Hindlimb muscle (tissue), 1 donor: ENCODE measurements around the gene SLC10A7. TPM values are rescaled to one million over a fixed set of nuclear protein-coding genes. Genes with fewer than 3 reads are reported as not detected.

ENCODE experiments used
- DNase-seq: peaks from one replicate; pipeline ENCODE4 v3.0.0-alpha.2; 2013
- polyA plus RNA-seq: library from polyadenylated mRNA; unstranded; fragments of 120-200 nt; gene quantifications from one replicate; pipeline ENCODE4 v1.2.1, GENCODE V29; 2013; ENCODE audit not compliant: insufficient read length

SLC10A7 gene, protein sequence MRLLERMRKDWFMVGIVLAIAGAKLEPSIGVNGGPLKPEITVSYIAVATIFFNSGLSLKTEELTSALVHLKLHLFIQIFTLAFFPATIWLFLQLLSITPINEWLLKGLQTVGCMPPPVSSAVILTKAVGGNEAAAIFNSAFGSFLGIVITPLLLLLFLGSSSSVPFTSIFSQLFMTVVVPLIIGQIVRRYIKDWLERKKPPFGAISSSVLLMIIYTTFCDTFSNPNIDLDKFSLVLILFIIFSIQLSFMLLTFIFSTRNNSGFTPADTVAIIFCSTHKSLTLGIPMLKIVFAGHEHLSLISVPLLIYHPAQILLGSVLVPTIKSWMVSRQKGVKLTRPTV
- 7.1 TPM for polyA plus RNA-seq

GRCh38 chr4:146521541-146522097 lies at the start of gene SLC10A7:
SLC10A7 (minus strand) TSS chr4:146521940; CDS start chr4:146521717, 223 bp downstream.
- DNase-seq: peak; percentile 83

GRCh38 chr4:146567396-146567795 lies 45.7 kb upstream of the SLC10A7 start:
- no peak for DNase-seq

DNA sequence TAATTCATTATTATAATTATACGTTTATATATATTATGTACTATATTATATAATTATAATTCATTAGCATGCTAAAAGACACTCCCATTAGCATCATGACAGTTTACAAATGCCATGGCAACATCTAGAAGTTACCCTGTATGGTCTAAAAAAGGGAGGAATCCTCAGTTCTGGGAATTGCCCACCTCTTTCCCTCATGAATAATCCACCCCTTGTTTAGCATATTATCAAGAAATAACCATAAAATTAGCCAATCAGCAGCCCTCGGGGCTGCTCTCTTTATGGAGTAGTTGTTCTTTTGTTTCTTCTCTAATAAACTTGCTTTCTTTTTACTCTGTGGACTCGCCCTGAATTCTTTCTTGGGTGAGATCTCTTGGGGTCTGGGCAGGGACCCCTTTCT lies 42.8 kb upstream of the SLC10A7 start:
- DNase-seq: no peak

- DNase-seq: no peak
Observed at GRCh38 chr4:146550161-146550560, 28.4 kb upstream of the SLC10A7 start.

- no peak for DNase-seq
Observed at GRCh38 chr4:146548443-146548842, 26.7 kb upstream of the SLC10A7 start.

- no peak for DNase-seq
Observed at GRCh38 chr4:146545102-146545501, 23.4 kb upstream of the SLC10A7 start.

GRCh38 chr4:146534178-146534577 lies 12.4 kb upstream of the SLC10A7 start:
- no peak for DNase-seq

DNA sequence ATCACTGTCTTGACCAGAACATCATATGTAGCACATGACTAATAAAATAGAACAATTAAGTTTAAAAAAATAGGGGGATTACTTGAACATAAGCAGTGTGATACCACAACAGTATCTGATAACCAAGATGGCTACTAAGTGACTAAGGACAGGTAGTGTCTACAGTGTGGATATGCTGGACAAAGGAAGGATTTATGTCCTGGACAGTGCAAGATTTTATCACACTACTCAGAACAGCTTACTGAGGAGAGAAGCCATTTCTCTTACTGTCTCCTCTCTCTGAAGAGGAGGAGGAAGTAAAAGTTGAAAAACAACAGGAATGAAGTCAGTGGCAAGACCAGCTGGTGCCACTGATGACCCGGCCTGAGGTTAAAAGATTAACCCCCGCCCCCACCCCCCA lies 4.0 kb upstream of the SLC10A7 start:
- no peak for DNase-seq

- no peak for DNase-seq
Observed at GRCh38 chr4:146524663-146525062, 2.9 kb upstream of the SLC10A7 start.

DNA sequence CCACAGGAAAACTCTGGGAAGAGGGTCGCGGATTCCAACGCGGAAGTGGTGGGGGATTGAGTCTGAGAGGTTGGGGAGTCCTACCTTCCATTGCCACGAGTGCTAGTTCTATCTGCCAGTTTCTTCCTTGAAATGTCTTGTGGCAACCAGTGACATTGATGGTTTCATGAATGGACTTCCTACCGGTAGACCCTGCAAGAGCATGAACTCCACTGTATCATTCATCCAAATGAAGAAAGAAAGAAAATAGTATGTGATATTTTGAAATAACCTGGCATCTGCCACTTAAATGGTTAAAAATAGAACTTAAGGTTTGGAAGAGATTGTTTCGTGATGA lies 1.1 kb upstream of the SLC10A7 start:
- DNase-seq: peak; percentile 15

- DNase-seq: peak; percentile 93
Observed at GRCh38 chr4:146522098-146522868, 543 bp upstream of the SLC10A7 start.

GRCh38 chr4:146520896-146521540 lies 722 bp downstream of the SLC10A7 start:
- DNase-seq: peak; percentile 54

- DNase-seq: no peak
Observed at GRCh38 chr4:146514651-146515357, 6.9 kb downstream of the SLC10A7 start.

DNA sequence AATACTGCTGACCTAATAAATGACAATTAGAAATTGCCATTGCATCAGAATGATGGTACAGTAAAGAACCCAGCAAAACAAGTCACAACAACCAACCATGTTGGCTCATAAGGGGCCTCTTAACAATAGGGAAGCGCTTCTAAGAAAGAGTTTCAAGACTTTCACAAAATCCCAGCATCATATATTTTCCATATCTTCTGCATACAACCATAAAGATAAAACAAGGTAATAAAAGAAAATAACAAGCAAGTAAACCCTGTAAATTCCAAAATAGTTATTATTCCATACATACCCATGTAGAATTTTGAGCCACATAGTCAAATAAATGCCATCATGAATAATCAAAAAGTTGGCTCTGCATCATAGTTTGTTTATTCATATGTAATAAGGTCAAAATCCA lies 8.2 kb downstream of the SLC10A7 start:
- DNase-seq: no peak

DNA sequence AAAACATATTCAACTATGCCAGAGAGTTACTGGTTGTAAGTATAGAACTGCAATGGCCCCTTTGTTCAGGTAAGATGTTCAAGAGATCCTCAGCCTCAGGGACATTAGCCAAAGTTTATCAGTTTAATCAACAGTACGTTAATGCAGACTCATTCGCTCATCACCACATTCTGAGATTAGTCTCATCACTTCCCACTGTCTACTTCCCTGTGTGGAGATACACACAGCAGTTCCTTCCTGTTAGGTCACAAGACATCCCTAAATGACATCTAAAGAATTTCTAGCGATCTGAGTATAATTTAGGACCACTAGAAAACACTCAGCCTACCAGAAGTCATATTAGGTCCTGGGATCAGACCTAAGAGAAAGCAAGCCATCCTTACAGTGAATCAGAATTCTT lies 10.4 kb downstream of the SLC10A7 start:
- DNase-seq: no peak

GRCh38 chr4:146510942-146511341 lies 10.8 kb downstream of the SLC10A7 start:
- no peak for DNase-seq

DNA sequence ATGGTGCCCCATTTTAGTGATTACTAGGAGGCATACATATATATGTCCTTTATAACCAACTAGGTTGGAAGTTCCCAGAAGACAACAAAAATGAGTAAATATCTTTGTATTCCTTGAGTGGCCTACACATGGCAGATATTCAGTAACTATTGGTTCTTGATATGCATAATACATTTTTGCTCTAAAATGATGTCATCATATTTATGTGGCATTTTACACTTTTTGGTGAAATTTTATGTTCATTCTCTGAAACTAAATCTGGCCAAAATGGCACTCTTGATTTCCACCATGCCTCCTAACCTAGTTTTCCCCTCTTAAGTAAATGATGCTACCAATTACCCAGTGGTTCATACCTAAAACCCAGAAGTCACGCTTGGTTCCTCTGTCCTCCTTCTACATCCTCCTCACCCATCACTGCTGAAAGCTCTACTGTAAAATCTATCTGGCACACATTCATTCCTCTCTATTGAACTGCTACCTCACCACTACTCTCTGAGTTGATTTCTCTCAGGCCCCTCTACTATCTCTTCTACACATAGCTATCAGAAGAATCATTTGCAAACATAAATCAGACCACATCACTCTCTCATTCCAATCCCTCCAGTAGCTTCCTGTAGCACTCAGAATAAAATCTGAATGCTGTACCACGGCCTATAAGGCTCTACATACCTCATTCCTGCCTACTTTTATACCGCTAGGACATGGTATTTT lies 13.4 kb downstream of the SLC10A7 start:
- no peak for DNase-seq

GRCh38 chr4:146507632-146508031 lies 14.1 kb downstream of the SLC10A7 start:
- DNase-seq: no peak

DNA sequence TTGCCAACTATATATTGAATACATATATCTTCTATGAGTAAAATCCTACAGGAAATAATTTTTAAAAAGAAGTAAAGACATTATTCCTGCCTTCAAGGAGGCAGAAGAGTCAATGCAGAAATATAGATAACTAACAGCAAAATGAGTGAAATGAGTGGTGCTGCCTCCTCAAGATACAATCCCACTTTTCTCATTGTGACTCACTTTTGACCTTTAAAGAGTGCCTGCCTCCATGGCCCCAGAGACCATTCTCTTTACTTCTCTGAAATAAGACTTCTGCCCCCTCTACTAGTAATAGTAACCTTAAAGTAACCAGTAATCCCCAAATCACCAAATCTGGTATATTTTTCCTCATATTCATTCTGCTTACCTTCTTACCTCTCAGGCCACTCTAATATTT lies 15.5 kb downstream of the SLC10A7 start:
- no peak for DNase-seq

DNA sequence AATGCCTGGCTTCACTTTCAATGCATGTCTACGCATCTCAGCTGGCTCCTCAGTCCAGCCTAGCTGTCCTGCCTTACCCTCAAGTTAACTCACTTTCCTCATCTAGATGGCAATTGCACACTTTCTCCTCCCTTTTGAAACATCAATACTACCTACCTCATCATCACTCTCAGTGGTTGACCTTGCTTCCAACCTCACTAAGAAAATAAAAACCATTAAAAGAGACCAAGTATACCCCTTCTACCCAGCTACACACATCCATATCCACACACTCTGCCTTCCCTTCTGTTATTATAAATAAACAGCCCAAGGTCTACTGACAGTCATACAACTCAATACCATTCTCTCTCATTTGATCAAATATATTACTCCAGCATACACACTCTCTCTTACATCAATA lies 21.5 kb downstream of the SLC10A7 start:
- DNase-seq: no peak

DNA sequence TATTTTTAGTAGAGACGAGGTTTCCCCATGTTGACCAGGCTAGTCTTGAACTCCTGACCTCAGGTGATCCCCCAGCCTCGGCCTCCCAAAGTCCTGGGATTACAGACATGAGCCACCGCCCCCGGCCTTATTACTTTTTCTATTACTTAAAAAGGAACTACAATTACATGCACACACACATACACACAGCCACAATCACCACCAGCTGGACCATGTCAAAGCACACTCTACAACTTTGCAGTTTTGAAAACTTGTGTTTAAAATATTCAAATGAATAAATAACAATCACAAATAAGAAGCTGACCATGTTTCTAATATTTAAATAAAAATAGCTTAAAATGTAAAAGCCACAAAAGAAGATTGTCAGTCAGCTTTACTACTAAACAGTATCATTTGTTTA lies 23.4 kb downstream of the SLC10A7 start:
- DNase-seq: no peak

DNA sequence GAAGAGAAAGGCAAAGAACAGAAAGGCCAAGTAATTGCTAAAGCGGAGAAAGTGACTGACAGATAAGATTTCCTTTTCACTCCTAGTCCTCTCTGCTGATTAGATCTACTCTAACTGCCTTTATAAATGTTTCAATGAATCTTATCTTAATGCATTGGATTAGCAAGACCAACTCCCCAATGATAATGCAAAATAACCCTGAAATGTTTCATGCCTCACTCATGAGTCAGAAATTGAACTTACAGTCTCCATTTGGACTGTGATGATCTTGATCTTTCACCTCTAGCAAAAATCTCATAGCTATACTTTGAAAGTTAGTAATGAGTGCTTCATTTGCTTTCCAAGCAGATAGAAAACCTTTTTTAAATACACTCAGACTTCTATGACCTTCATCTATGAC lies 26.5 kb downstream of the SLC10A7 start:
- DNase-seq: no peak
